H1 (cell line): ENCODE data around the gene C20orf141. TPM values are rescaled to one million over a fixed set of nuclear protein-coding genes. Genes with fewer than 3 reads are reported as not detected.

Experiments used
- CTCF ChIA-PET: fragments of 300-600 bp; sonication (Branson Sonifier 250); formaldehyde crosslinking; loops from one replicate; lab custom pipeline; 2021; ENCODE audit not compliant: partially characterized antibody; lab: Charles Lee
- POLR2A ChIA-PET: fragments of 300-600 bp; sonication (Branson Sonifier 250); formaldehyde crosslinking; loops from one replicate; lab custom pipeline; 2021; ENCODE audit warnings: inconsistent platforms; ENCODE audit not compliant: partially characterized antibody; lab: Charles Lee
- DNase-seq, 2 experiments: peaks; one replicate each; pipeline versions ENCODE4 v3.0.0 to v3.0.0-alpha.2; 2010 to 2022; ENCODE audit warnings: low spot score in 2 of 2, low read depth in 1 of 2, mixed read lengths in 1 of 2
- FAIRE-seq: peaks from 2 replicates; lab custom pipeline; 2011; peaks lifted over from hg19 to GRCh38; lab: Jason Lieb, UNC
- H2AFZ ChIP-seq: 2 replicates; pipeline ENCODE4 v1.8.1; 2012; ENCODE audit warnings: low read length, inconsistent platforms
- H2AK5ac ChIP-seq: 2 replicates; pipeline ENCODE4 v1.6.1; 2013; ENCODE audit warnings: low read depth, low read length
- H2BK120ac ChIP-seq: replicated peaks from 2 replicates; pipeline ENCODE3; 2013; ENCODE audit warnings: low read depth, low read length, inconsistent platforms
- H2BK12ac ChIP-seq: 2 replicates; pipeline ENCODE4 v1.6.1; 2013; ENCODE audit warnings: low read depth, low read length
- H2BK15ac ChIP-seq: 2 replicates; pipeline ENCODE4 v1.6.1; 2013; ENCODE audit warnings: low read length
- H2BK20ac ChIP-seq: 2 replicates; pipeline ENCODE4 v1.6.1; 2013; ENCODE audit warnings: low read length
- H2BK5ac ChIP-seq: 2 replicates; pipeline ENCODE4 v1.6.1; 2013; ENCODE audit warnings: low read depth, low read length
- H3K14ac ChIP-seq: 2 replicates; pipeline ENCODE4 v1.6.1; 2013; ENCODE audit warnings: inconsistent platforms; ENCODE audit not compliant: insufficient read length
- H3K18ac ChIP-seq: 2 replicates; pipeline ENCODE4 v1.6.1; 2013; ENCODE audit warnings: low read length; ENCODE audit errors: extremely low read depth
- H3K23ac ChIP-seq: 2 replicates; pipeline ENCODE4 v1.6.1; 2013; ENCODE audit warnings: inconsistent platforms; ENCODE audit not compliant: insufficient read length
- H3K23me2 ChIP-seq: 2 replicates; pipeline ENCODE4 v1.6.1; 2013; ENCODE audit warnings: low read depth, low read length
- H3K27ac ChIP-seq: 2 replicates; pipeline ENCODE4 v1.6.1; 2011; ENCODE audit warnings: low read depth, low read length, inconsistent platforms
- H3K27me3 ChIP-seq, 4 experiments: replicated peaks in 1 of 4; 1 replicate in 1 of 4; 2 replicates in 3 of 4; pipeline versions ENCODE4 v1.6.1 to v1.8.1; 2011 to 2013; ENCODE audit warnings: low read length in 3 of 4, mild to moderate bottlenecking in 3 of 4, inconsistent platforms in 2 of 4, mixed read lengths in 2 of 4, moderate library complexity in 1 of 4; ENCODE audit not compliant: control insufficient read depth in 3 of 4, insufficient read depth in 3 of 4; ENCODE audit errors: extremely low read depth in 1 of 4
- H3K36me3 ChIP-seq, 4 experiments: 2 replicates each; pipeline versions ENCODE4 v1.6.1 to v1.8.1; 2011 to 2013; ENCODE audit warnings: mild to moderate bottlenecking in 4 of 4, low read length in 3 of 4, moderate library complexity in 2 of 4, control low read depth in 1 of 4, inconsistent platforms in 1 of 4; ENCODE audit not compliant: insufficient read depth in 4 of 4, control insufficient read depth in 2 of 4
- H3K4ac ChIP-seq: replicated peaks from 2 replicates; pipeline ENCODE3; 2013; ENCODE audit warnings: low read length, low read depth, mixed read lengths, inconsistent platforms; ENCODE audit not compliant: insufficient read length
- H3K4me1 ChIP-seq, 4 experiments: replicated peaks in 1 of 4; 1 replicate in 1 of 4; 2 replicates in 3 of 4; pipeline versions ENCODE4 v1.6.1 to v1.8.1; 2011 to 2013; ENCODE audit warnings: low read length in 3 of 4, inconsistent platforms in 2 of 4, mixed read lengths in 1 of 4; ENCODE audit not compliant: insufficient read depth in 4 of 4, control insufficient read depth in 3 of 4
- H3K4me2 ChIP-seq, 2 experiments: 2 replicates each; pipeline versions ENCODE4 v1.6.1 to v1.8.1; 2011 to 2013; ENCODE audit warnings: low read depth in 2 of 2, low read length in 2 of 2, control low read depth in 1 of 2, inconsistent platforms in 1 of 2, mild to moderate bottlenecking in 1 of 2; ENCODE audit not compliant: insufficient read depth in 1 of 2
- H3K4me3 ChIP-seq, 4 experiments: fragments of 200-600, 300-600 bp in 1 of 4; sonication (generic), shearing (Covaris generic), sonication (Bioruptor Twin) in 1 of 4; 2 replicates each; pipeline versions ENCODE4 v1.5.1 to v1.8.1; 2011 to 2016; ENCODE audit warnings: low read length in 4 of 4, low read depth in 3 of 4, control low read depth in 2 of 4, inconsistent platforms in 2 of 4, mild to moderate bottlenecking in 2 of 4, mixed read lengths in 1 of 4, moderate library complexity in 1 of 4; ENCODE audit not compliant: insufficient read depth in 2 of 4; ENCODE audit errors: extremely low read depth in 1 of 4
- H3K56ac ChIP-seq: replicated peaks from 2 replicates; pipeline ENCODE3; 2013; ENCODE audit warnings: low read depth, mild to moderate bottlenecking, mixed read lengths, low read length, inconsistent platforms; ENCODE audit not compliant: insufficient read length
- H3K79me1 ChIP-seq: 2 replicates; pipeline ENCODE4 v1.6.1; 2013; ENCODE audit warnings: low read depth, low read length, control low read depth
- H3K79me2 ChIP-seq, 2 experiments: 2 replicates each; pipeline versions ENCODE4 v1.6.1 to v1.8.1; 2012 to 2013; ENCODE audit warnings: low read length in 2 of 2, mild to moderate bottlenecking in 2 of 2, inconsistent platforms in 1 of 2; ENCODE audit not compliant: insufficient read depth in 2 of 2, control insufficient read depth in 1 of 2
- H3K9ac ChIP-seq, 4 experiments: replicated peaks in 1 of 4; 1 replicate in 1 of 4; 2 replicates in 3 of 4; pipeline versions ENCODE4 v1.6.1 to v1.8.1; 2011 to 2013; ENCODE audit warnings: low read depth in 3 of 4, low read length in 3 of 4, control low read depth in 2 of 4, mild to moderate bottlenecking in 2 of 4, moderate library complexity in 2 of 4, inconsistent platforms in 1 of 4; ENCODE audit errors: extremely low read depth in 1 of 4
- H3K9me3 ChIP-seq, 2 experiments: 2 replicates each; pipeline versions ENCODE4 v1.6.1 to v1.8.1; 2012 to 2013; ENCODE audit warnings: mild to moderate bottlenecking in 2 of 2, moderate library complexity in 2 of 2, control low read depth in 1 of 2, inconsistent platforms in 1 of 2, low read depth in 1 of 2, low read length in 1 of 2, mixed read lengths in 1 of 2; ENCODE audit not compliant: insufficient read depth in 2 of 2
- H4K20me1 ChIP-seq, 2 experiments: replicated peaks in 1 of 2; 2 replicates each; pipeline versions ENCODE3 to v1.8.1; 2011 to 2013; ENCODE audit warnings: inconsistent platforms in 2 of 2, low read length in 2 of 2, mild to moderate bottlenecking in 1 of 2; ENCODE audit not compliant: insufficient read depth in 2 of 2, control insufficient read depth in 1 of 2
- H4K5ac ChIP-seq: 2 replicates; pipeline ENCODE4 v1.6.1; 2013; ENCODE audit warnings: low read length, low read depth, mixed read lengths, inconsistent platforms; ENCODE audit not compliant: insufficient read length
- H4K8ac ChIP-seq: 2 replicates; pipeline ENCODE4 v1.8.0; 2013; ENCODE audit warnings: mild to moderate bottlenecking, moderate library complexity, low read length, inconsistent platforms; ENCODE audit not compliant: insufficient read depth; ENCODE audit errors: extremely low read depth
- H4K91ac ChIP-seq: replicated peaks from 2 replicates; pipeline ENCODE3; 2013; ENCODE audit warnings: low read length, mixed read lengths, inconsistent platforms; ENCODE audit not compliant: insufficient read length
- BACH1 ChIP-seq: IDR thresholded peaks from 2 replicates; pipeline ENCODE4 v1.6.1; 2012; ENCODE audit warnings: low read length, improper control_type of control experiment
- CBX5 ChIP-seq: fragments of 300-800, 300-1000 bp; sonication (generic); IDR thresholded peaks from 2 replicates; pipeline ENCODE4 v1.7.1; 2016; ENCODE audit warnings: antibody characterized with exemption, low read length, low read depth
- CEBPB ChIP-seq: IDR thresholded peaks from 2 replicates; pipeline ENCODE4 v1.6.1; 2012; ENCODE audit warnings: low read depth, low read length
- E2F6 ChIP-seq: IDR thresholded peaks from 2 replicates; pipeline ENCODE4 v1.6.1; 2012; ENCODE audit warnings: inconsistent platforms
- EZH2 ChIP-seq: fragments of 200-600 bp; sonication (generic); IDR thresholded peaks from 2 replicates; pipeline ENCODE4 v1.7.1; 2012; ENCODE audit warnings: low read depth, mild to moderate bottlenecking, moderate library complexity, low read length, inconsistent platforms; ENCODE audit not compliant: severe bottlenecking
- NANOG ChIP-seq: IDR thresholded peaks from 2 replicates; pipeline ENCODE4 v1.6.1; 2011; ENCODE audit warnings: low read length, low read depth, mild to moderate bottlenecking, inconsistent platforms; ENCODE audit not compliant: insufficient read depth, poor library complexity, severe bottlenecking
- POLR2AphosphoS5 ChIP-seq: IDR thresholded peaks from 2 replicates; pipeline ENCODE4 v1.6.1; 2011; ENCODE audit warnings: low read depth, low read length
- RBBP5 ChIP-seq: IDR thresholded peaks from 2 replicates; pipeline ENCODE4 v1.7.1; 2012; ENCODE audit warnings: low read depth, mild to moderate bottlenecking, inconsistent platforms, low read length, moderate library complexity, borderline replicate concordance
- TCF12 ChIP-seq: IDR thresholded peaks from 2 replicates; pipeline ENCODE4 v1.6.1; 2011; ENCODE audit warnings: low read depth, mild to moderate bottlenecking, low read length
- USF2 ChIP-seq: IDR thresholded peaks from 2 replicates; pipeline ENCODE4 v1.6.1; 2011; ENCODE audit warnings: low read length, improper control_type of control experiment
- ZNF274 ChIP-seq: IDR thresholded peaks from 2 replicates; pipeline ENCODE4 v1.7.0; 2012; ENCODE audit warnings: low read length, borderline replicate concordance; ENCODE audit errors: extremely low read depth
- WGBS, 2 experiments: shearing (Covaris generic) in 1 of 2; methylation state at CpG; one replicate each; pipeline versions ENCODE4 v1.1.6 to v1.1.7; 2013 to 2015; ENCODE audit warnings: low lambda C conversion rate in 2 of 2, mixed read lengths in 2 of 2, inconsistent platforms in 1 of 2, low coverage in 1 of 2, missing lambda C conversion rate in 1 of 2; ENCODE audit not compliant: insufficient replicate concordance in 2 of 2, insufficient coverage in 1 of 2, insufficient read length in 1 of 2; ENCODE audit errors: extremely low coverage in 1 of 2, missing lambda C conversion rate in 1 of 2; 5-methylcytosine and 5-hydroxymethylcytosine counted together
- polyA plus RNA-seq, 7 experiments: library from polyadenylated mRNA; depleted of rRNA in 3 of 7; stranded (reverse) in 5 of 7; unstranded in 2 of 7; fragments of >200 nt in 5 of 7; fragments of 200-250 nt in 2 of 7; gene quantifications; 1 replicate in 5 of 7; 2 replicates in 1 of 7; 4 replicates in 1 of 7; pipeline versions ENCODE4 v1.2.1 to v1.2.3, GENCODE V29; 2011 to 2013; ENCODE audit warnings: missing spikeins in 2 of 7, mixed read lengths in 2 of 7
- total RNA-seq: library from RNA; stranded (reverse); fragmentation: NEBNext Ultra II Directional; extraction: Animal tissue kit (Norgen Biotek cat#: 25700); gene quantifications from 2 replicates; pipeline ENCODE4 v1.2.1, GENCODE V29; 2021

C20orf141 gene
- total and polyA plus RNA-seq, 2 of the 8 experiments (the other 6 are each of a cell fraction or from before 2014, with no cell fraction given): not detected

- peaks cover 10 to 26% (median 19%) of the 10 kb centered on the region in 4 experiments for H3K27me3 ChIP-seq
- no peak for TF ChIP-seq NANOG
- TF ChIP-seq CEBPB: no peak
- TF ChIP-seq ZNF274: no peak
- TF ChIP-seq USF2: no peak
- TF ChIP-seq TCF12: no peak
- TF ChIP-seq CBX5: no peak
- no peak for TF ChIP-seq BACH1
- TF ChIP-seq RBBP5: no peak
- TF ChIP-seq EZH2: no peak
- no peak for TF ChIP-seq E2F6
- TF ChIP-seq POLR2AphosphoS5: no peak
Measured at GRCh38 chr20:2816030-2816582, 1.3 kb downstream of the C20orf141 start, which contains the start of gene TMEM239. Gene TMEM239 (plus strand): TSS chr20:2816364. CDS start chr20:2816555, 191 bp downstream.

More at GRCh38 chr20:2816030-2816582, 1.3 kb downstream of the C20orf141 start, which contains the start of gene TMEM239:
- H3K56ac ChIP-seq: no peak within 1 kb of the TSS
- H2BK120ac ChIP-seq: no peak within 1 kb of the TSS
- H3K4me2 ChIP-seq: no peak within 1 kb of the TSS
- H2AK5ac ChIP-seq: no peak within 1 kb of the TSS
- H3K79me2 ChIP-seq: no peaks in the 10 kb centered on the region
- no peak within 1 kb of the TSS; the same call in 1 of the 2 replicates for H2BK12ac ChIP-seq
- H3K23ac ChIP-seq: no peak within 1 kb of the TSS
- no peak within 1 kb of the TSS for H2BK20ac ChIP-seq
- no peak within 1 kb of the TSS for H2AFZ ChIP-seq
- peaks cover 0 to 14% (median 9%) of the 10 kb centered on the region in 4 experiments; a peak in 6 of 7 replicates for H3K4me1 ChIP-seq
- H3K9ac ChIP-seq: no peak within 1 kb of the TSS
- peaks cover 3% of the 10 kb centered on the region; the same call in 1 of the 2 replicates for H3K23me2 ChIP-seq
- no peak within 1 kb of the TSS for H3K14ac ChIP-seq
- no peak for FAIRE-seq
- no peak within 1 kb of the TSS for H2BK5ac ChIP-seq
- no peaks in the 10 kb centered on the region for H3K79me1 ChIP-seq
- no peaks in the 10 kb centered on the region for H4K20me1 ChIP-seq
- no peak within 1 kb of the TSS for H4K8ac ChIP-seq
- no peak within 1 kb of the TSS for H3K27ac ChIP-seq
- WGBS, 2 experiments: 81% methylated on average over 6 of the region's 10 CpGs; no CpG with 5 or more reads in 1 of the 2 experiments
- no peak for DNase-seq
- H4K91ac ChIP-seq: no peak within 1 kb of the TSS
- H3K4ac ChIP-seq: no peak within 1 kb of the TSS
- ChIA-PET CTCF (interaction anchor here (0.6 to 1.8 kb wide), 8 partner anchors 12 to 278 kb away, joined by 3 to 7 read pairs (median 4); partner anchors contain the start of gene CPXM1), POLR2A (no interaction called here)
- H3K18ac ChIP-seq: no peak within 1 kb of the TSS
- H3K9me3 ChIP-seq: 0 out of 4 replicates have a peak, but pooled peaks cover 0 to 7% of the 10 kb centered on the region in 2 experiments
- H2BK15ac ChIP-seq: no peak within 1 kb of the TSS
- 0 out of 8 replicates have a peak, but pooled peaks cover 0 to 2% (median 0%) of the 10 kb centered on the region in 4 experiments for H3K36me3 ChIP-seq
- no peak within 1 kb of the TSS for H3K4me3 ChIP-seq
- no peak within 1 kb of the TSS for H4K5ac ChIP-seq
